Body of pancreas (tissue), 4 donors: ENCODE data around the gene WASHC2A.
"Not testable (repeated sequence)": the region's sequence is repeated elsewhere in the genome, so short reads cannot be mapped to it uniquely, and the experiment has no call there.

ENCODE experiments used
- CTCF ChIP-seq, 7 experiments: fragments of 450-650 bp in 4 of 7; fragments of 200-600 bp in 3 of 7; sonication (generic) in 3 of 7; IDR thresholded peaks; one replicate each; pipeline ENCODE4 v1.5.1; 2016 to 2019; ENCODE audit warnings: antibody characterized with exemption in 7 of 7
- POLR2A ChIP-seq, 3 donors: fragments of 450-650 bp; IDR thresholded peaks; one replicate each; pipeline ENCODE4 v1.6.1; 2016; ENCODE audit warnings: antibody characterized with exemption in 3 of 3, mild to moderate bottlenecking in 2 of 3

DNA sequence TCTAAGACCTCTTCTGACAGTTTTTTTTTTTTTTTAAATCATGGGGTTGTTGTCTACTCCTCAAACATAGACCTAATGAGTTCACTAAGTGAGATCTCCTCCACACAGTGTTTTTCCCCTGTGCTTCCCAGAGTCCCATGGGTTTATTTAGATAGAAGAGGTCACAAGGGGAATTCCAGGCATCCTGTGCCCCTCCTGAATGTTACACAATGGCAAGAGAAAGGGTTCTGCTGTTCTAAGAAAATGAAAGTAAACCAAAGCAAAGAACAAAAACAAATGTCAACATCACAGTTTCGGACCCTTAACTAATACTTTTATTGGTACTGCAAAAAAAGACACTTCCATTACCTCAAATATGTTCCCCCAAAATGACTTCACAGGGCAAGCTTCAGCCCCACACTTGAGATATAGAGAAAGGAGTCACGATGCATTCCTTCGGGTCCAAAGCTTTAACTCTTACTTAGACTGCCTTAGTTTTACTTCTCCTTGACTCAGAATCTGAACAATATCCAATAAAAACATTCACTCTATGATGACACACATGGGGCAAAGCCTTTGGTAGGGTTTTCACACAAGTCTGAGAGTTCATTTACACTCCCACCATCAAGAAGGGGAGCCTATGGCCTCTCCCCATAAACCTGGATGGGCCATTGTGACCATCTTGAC is 15.6 kb upstream of the WASHC2A start:
- TF ChIP-seq CTCF, POLR2A (IDR thresholded peaks at IDR 0.05): not testable (repeated sequence)
